Measurements from ENCODE around the gene FBXO33.

- TF ChIP-seq CTCF (IDR thresholded peaks at IDR 0.05) (no peak), POLR2AphosphoS5 (IDR thresholded peaks at IDR 0.05; ENCODE audit: low read depth, low read length) (no peak), TCF7L2 (IDR thresholded peaks at IDR 0.05; ENCODE audit: low read depth, low read length) (no peak), SIN3A (IDR thresholded peaks at IDR 0.05; ENCODE audit: borderline replicate concordance, insufficient read depth, low read depth, low read length) (no peak)
Observed at GRCh38 chr14:39372656-39373055, 59.6 kb downstream of the FBXO33 start.
